OCI-M1 (cell line): Measurements from ENCODE around the gene MYT1.
"Not testable (repeated sequence)": the region's sequence is repeated elsewhere in the genome, so short reads cannot be mapped to it uniquely, and the experiment has no call there.

Experiments used
- DNase-seq: peaks from one replicate; lab custom pipeline; 2025; lab: John Stamatoyannopoulos, UW

Gene MYT1

DNA sequence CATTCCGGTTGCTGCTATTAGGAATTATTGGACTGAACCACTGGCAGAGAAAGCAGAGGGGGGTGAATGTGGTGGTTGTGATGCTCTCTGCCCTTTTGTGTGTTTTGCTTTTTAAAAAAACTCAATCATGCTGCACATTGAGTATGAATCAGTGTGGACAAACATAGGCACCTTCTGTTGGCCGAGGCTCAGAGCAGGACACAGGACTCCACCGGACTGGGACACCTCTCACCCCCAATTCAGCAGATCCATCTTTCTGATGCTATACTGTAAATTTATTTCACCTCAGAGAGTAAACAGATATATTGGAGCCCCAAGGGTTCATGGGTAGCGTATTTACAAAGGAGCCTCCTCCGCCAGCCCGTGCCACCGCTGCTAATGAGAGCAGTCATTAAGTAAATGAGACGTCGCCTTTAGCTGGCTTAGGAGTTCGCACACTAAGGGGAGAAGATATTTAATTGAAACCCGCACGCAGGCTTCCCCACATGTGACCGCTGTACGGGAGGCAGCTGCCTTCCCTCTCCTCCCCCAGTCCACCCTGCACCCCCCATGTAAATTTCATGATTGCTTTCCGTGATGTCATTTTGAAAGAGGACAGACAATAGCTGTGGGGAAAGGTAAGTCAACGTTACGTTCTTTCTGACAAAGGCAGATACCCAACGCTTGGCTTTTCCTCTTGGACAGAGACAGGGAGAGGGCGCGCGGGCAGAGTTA, at the start of gene MYT1:
MYT1 (plus strand) TSS at position 330 of the 714 bp plus-strand sequence. CDS start 34,410 bp downstream, outside the sequence.
- DNase-seq: no peak

DNA sequence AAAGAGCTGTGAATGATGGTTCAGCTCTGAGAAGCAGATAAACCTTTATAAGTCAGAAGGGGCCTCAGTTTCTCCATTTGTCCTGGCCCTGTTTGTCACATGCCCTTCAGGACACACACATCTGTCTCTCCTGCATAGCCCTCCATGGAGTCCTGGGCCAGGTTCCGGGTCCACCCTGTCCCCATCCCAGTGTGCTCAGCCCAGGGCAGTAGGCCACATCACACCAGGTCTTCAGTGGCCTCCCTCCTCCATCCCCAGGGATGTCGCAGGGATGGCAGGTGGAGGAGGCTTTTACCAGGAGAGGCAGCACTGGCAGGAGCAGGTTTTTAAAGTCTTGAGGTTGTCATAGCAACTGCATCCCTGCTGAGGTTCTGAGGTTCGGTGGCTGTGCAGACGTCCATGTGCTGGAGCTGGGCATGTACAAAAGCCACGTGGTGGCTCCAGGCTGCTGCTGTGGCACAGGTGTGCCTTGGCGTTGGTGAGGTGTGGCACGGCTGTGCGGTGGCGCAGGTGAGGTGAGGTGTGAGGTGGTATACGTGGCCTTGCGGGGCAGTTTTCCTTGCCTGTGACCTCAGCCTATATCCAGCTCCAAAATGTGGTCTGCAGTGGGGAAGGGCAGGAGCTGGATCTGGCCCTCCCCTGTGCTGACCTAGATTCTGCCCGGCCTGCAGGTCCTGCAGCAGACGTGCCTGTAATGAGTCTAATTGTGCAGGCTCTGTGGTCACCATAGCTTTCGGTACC, 48.9 kb upstream of the MYT1 start:
- DNase-seq: no peak

DNA sequence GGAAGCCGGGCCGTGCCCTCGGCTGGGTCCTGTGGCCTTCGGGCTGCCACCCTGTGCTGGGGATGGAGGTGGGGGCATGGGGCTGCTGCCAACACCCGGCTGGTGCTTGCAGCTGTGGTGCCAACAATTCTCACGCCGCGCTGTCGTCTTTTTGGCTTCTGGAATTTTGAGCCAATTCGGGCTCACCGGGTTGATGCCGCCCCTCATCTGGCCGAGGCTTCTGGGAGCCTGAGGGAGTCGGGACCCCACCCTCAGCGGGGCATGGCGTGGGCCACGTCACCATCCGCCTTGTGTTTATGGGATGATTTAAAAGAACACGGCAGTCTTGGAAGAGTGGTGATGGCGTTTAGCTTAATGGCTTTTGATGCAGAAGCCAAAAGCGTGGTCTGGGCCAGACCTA, 48.2 kb upstream of the MYT1 start:
- DNase-seq: no peak

DNA sequence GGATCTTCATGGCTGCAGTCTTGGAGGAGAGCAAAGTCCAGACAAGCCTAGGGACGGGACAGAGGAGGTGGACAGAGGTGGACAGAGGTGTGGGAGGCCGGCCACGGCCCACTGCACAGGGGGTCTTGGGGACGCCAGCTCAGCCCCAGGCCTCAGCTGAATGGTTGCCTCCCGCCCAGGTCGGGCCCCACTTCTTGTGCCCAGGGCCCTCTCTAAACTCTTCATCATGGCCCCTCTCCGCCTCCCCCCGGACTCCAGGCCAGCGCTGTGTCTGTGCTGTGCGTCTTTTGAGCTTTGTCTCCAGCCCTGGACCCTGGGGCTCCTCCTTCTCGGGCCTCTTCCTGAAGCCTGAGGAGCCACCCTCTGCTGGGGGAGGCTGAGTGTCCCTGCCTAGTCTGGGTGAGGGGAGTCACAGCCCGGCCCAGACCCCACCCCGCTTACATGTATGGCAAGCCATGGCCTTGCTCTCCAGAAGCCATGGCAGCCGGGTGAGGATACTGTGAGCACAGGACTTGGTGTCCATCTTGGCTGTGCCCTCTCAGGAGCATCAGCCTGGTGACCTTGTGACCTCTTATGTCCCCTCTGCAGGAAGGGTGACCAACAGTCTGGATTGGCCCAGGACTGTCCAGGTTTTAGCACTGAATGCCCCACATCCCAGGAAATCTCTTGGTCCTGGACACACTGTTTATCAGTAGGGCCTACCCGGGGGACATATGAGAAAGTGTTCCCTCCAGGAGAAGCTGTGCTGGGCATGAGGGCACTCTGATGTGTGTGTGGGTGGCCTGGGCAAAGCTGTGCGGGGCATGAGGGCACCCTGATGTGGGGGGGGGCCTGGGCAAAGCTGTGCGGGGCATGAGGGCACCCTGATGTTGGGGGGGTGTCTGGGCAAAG, 47.5 kb upstream of the MYT1 start:
- no peak for DNase-seq

DNA sequence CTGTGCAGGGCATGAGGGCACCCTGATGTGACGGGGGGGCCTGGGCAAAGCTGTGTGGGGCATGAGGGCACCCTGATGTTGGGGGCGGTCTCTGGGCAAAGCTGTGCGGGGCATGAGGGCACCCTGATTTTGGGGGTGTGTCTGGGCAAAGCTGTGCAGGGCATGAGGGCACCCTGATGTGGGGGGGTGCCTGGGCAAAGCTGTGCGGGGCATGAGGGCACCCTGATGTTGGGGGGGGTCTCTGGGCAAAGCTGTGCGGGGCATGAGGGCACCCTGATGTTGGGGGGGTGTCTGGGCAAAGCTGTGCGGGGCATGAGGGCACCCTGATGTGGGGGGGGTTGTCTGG, 46.8 kb upstream of the MYT1 start:
- DNase-seq: not testable (repeated sequence)

DNA sequence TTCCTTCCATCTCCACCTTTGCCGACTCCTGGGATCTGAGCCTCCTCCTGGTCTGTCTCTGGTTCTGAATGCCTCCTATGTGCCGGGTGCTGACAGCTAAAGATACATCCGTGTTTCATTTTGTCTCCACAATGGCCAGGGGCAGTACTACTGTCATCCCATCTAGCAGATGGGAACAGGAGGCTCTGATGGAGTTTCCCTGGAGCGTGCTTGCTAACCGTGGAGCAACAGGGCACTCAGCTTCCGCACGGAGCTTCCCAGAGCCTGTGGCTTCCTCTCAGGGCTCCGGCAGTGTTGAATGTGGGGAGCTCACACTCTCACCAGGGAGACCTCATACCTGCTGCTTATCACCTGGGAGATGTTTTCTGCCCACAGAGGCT, 45.0 kb upstream of the MYT1 start:
- no peak for DNase-seq

DNA sequence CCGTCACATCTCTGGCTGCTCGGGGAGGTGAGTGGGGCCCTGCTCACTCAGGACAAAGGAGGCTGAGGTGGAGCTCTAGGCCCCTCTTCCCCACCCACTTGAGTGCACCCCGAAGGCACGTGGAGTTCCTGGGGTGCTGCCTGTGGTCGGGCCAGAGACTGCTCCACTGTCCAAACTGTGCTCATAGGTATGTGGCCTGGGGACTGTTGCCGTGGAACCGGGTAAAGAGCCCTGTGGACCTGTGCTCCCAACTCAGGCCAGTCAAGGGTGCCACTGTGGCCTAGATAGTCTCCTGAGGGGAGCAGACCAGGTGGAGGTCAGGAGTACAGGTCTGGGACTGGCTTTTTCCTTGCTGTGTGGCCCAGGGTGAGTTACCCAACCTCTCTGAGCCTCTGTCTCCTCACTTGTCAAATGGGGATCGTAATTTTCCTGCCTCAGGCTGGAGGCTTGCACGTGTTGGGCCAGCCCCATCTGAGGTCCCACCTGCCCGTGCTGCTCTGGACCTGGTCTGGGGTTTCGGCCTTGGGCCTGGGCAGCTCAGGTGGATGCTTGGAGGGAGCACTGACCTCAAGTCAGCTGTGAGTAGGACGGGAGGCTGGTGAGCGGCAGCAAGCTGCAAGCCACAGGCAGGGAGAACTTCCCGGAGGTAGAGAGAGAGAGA, 44.4 kb upstream of the MYT1 start:
- no peak for DNase-seq

DNA sequence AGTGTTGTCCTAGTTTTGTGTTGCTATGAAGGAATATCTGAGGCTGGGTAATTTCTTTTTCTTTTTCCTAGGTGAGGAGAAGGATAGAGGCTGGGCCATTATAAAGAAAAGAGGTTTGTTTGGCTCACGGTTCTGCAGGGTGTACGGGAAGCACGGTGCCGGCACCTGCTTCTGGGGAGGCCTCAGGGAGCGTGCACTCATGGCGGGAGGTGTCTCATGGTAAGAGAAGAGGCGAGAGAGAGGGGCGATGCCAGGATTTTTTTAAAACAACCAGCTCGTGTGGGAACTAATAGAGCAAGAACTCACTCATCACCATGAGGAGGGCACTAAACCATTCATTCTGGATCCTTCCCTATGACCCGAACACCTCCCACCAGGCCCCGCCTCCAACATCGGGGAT, 42.7 kb upstream of the MYT1 start:
- no peak for DNase-seq

DNA sequence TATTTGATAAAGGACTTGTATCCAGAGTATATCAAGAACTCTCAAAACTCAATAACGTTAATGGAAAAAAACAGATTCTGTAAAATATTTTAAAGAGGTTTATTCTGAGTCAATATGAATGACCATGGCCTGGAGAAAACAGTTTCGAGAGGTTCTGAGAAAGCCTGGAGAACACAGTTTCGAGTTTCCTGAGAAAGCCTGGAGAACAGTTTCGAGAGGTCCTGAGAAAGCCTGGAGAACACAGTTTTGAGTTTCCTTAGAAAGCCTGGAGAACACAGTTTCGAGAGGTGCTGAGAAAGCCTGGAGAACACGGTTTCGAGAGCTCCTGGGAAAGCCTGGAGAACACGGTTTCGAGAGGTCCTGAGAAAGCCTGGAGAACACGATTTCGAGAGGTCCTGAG, 41.3 kb upstream of the MYT1 start:
- not testable (repeated sequence) for DNase-seq

DNA sequence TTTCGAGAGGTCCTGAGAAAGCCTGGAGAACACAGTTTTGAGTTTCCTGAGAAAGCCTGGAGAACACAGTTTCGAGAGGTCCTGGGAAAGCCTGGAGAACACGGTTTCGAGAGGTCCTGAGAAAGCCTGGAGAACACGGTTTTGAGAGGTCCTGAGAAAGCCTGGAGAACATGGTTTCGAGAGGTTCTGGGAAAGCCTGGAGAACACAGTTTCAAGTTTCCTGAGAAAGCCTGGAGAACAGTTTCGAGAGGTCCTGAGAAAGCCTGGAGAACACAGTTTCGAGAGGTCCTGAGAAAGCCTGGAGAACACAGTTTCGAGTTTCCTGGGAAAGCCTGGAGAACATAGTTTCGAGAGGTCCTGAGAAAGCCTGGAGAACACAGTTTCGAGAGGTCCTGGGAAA, 40.7 kb upstream of the MYT1 start:
- DNase-seq: not testable (repeated sequence)

DNA sequence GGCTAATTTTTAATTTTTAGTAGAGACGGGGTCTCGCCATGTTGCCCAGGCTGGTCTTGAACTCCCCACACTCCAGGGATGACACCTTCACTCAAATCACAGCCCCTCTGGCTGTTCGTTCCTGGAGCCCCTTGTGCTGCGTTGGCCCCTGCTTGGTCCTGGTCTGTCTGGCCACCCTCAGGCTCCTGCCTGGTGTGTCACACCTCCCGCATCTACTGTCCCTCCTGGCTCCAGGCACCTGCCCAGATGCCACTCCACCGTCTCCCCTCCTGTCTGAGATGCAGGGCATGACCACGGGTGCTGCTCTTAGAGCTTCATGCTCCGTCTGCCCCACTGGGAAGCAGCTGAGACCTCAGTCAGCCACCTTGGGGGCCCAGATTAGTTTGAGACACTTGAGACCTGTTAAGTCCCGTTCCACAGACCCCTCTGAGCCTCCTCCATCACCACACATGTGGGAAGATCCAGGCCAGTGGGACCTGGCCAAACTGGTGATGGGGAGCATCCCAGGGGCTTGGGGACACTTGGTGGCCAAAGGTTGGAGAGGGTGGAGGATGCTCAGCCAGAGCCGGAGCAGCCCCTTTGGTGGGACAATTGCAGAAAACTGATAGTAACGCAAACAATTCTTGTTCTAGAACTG, 35.0 kb upstream of the MYT1 start:
- no peak for DNase-seq

DNA sequence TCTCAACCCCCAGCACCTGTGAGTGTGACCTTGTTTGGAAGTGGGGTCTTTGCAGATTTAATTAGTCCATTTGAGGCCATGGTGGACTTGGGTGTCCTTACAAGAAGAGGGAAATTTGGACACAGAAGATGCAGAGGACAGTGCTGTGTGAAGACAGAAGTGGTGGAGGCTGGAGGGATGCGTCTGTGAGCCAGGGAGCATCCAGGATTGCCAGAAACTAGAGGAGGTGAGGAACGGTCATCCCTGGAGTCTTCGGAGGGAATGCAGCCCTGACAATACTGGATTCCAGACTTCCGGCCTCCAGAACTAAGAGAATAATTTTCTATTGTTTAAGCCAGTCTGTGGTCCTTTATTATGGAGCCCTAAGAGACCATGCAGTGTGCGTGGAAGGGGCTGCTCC, 34.0 kb upstream of the MYT1 start:
- DNase-seq: no peak

DNA sequence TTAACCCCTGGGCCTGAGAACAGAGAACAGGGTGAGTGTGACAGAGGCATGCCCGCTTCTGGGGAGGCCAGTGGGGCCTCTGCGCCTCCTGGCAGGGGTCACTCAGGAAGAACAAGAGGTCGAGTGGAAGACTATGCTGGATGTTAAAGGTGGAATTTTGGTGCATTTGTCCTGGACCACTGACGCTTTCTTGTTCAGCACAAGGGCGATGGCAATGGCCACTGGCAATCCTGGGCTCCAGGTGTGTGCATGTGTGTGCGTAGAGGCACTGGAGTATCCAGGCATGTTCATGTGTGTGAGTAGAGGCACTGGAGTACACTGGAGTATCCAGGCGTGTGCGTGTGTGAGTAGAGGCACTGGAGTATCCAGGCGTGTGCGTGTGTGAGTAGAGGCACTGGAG, 33.4 kb upstream of the MYT1 start:
- DNase-seq: no peak

DNA sequence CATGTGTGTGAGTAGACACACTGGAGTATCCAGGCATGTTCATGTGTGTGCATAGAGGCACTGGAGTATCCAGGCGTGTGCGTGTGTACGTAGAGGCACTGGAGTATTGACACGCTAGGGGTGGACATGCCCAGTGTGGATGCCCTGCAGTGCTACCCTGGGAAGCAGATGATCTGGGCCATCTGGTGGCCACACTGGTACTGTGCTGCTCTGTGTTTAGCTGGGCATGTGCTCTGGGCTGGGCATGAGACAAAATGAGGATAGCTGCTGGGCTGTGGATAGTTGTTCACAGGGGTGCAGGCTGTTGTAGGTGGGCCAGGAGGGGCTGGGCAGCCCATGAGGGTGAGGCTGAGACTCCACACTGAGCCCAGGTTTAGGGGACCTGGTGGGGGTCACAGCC, 32.8 kb upstream of the MYT1 start:
- DNase-seq: no peak

DNA sequence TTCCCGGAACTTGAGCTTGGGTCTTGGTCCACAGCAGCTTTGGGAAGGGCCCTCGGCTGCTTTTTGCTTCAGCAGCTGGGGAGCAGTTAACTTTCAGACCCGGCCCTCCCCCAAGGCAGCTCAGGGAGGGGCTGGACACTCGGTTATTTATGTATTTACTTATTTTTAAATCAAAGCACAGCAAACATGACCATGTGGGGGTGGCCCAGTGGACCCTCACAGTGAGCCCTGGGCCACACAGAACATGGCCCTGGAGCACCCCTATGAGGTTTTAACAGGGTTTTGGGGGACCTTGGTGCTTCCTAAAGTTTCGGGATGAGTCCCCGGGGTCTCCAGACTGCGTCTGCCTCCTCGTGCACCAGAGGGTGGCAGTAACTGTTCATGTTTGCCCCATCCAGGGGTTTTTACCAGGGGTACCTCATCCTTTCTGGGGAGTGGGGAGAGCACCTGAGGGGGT, 30.3 kb upstream of the MYT1 start:
- no peak for DNase-seq

DNA sequence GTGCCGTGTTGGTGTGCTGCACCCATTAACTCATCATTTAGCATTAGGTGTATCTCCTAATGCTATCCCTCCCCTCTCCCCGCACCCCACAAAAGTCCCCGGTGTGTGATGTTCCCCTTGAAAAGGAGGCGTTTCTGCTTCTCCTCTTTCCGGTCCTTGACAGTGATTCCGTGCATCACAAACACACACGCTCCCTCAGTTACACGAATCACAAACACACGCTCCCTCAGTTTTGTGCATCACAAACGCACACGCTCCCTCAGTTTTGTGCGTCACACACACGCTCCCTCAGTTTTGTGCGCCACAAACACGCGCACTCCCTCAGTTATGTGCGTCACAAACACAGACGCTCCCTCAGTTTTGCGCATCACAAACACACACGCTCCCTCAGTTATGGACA, 29.5 kb upstream of the MYT1 start:
- not testable (repeated sequence) for DNase-seq

DNA sequence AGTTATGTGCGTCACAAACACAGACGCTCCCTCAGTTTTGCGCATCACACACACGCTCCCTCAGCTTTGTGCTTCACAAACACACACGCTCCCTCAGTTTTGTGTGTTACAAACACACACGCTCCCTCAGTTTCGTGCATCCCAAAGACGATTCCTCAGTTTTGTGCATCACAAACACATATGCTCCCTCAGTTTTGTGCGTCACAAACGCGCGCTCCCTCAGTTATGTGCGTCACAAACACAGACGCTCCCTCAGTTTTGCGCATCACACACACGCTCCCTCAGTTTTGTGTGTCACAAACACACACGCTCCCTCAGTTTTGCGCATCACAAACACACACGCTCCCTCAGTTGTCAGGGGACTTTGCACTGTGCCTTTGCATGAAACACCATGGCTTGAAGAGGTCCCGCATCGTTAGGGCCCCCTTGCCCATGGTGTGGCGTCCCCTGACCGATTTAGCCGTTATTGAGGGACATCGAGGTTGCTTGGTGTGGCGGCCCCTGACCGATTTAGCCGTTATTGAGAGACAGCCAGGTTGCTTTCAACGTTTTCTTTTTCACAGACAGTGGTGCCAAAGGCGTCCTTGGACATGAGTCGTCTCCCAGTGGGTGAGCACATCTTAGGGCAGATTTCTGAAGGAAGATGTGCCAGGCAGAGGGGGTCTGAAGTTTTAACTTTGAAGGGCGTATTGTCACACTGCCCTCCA, 28.1 kb upstream of the MYT1 start:
- no peak for DNase-seq

DNA sequence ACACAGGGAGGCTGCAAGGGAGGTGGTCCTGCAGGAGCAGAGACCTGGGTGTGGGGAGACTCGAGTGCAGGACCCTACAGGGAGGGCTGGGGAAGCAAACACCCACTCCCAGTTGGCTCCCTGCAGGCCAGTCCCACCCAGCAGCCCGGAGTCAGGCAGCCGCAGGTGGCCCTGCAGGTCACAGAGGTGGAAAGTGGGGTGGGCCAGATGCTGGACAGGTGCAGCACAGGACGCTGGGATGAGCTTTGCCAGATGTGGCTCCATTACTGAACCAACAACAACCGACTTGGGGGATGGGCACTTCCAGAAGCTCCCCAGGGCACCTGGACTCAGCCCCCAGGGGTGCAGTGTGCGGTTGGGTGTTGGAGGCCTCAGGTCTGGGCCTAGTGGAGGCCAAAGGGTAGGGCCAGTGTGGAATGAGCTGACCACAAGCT, 26.6 kb upstream of the MYT1 start:
- no peak for DNase-seq

DNA sequence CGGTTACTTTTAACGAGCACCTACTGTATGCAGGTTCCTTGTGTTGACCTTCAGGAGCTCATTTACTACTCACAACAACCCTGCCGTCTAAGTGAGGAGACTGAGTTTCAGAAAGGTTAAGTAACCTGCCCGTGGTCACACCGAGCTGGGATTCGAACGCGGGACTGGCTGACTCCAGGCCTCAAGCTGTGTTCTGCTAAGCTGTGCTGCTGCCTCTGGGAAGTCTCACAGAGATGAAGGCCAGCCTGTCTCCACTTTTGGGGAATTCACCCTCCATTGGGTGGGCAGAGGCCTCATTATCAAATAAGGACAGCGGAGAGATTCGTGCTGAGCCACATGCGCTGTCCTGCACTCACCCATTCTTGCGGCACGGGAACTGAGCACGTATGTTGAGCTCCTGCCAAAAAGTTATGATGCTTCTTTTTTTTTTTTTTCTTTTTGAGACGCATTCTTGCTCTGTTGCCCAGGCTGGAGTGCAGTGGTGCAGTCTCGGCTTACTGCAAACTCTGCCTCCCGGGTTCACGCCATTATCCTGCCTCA, 25.9 kb upstream of the MYT1 start:
- DNase-seq: no peak

DNA sequence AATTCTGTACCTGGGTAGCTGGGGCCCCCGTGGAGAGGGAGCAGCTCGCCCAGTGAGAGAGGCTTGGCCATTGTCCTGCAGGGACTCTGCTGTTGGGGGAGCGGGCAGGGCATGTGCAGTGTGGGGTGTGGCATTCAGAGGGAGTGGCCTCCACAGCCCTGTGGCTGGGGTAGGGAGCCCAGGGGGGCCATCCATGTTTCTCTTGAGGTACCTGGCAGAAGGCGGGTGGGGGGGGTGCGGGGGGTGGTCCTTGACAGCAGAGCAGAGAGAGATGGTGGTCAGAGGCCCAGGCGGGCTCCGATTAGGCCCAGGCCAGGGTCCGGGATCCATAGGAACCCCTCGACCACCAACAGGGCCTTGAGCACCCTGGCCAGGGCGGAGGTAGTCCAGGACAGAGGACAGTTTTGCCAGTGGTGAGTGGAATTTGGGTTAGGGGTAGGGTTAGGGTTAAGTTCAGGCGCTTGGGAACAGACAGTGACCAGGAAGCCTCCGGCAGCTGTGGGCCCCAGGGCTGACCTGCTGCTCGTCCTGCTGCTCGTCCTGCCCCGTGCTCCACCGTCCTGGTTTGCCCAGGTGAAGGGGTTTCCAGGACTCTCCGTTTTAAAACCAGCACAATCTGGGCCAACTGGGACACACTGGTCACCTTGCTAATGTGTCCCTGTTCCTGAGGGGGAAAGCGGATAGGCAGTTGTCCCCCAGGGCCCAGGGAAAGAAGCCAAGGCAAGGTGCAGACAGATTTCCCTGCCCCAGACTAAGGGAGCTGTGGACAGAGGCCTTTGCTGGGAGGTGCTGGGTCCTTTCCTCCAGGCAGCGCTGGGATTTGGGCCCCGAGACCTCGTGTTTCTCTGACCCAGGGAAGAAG, 24.8 kb upstream of the MYT1 start:
- no peak for DNase-seq
